HCT116 (cell line): ENCODE measurements around the gene DCAF15. TPM values are rescaled to one million over a fixed set of nuclear protein-coding genes. Genes with fewer than 3 reads are reported as not detected.

ENCODE experiments used
- ATAC-seq: fragments of 200-7000 bp; cut with Tn5 transposase; 2 replicates; pipeline ENCODE4 v1.9.1; 2020; ENCODE audit warnings: mild to moderate bottlenecking, moderate library complexity
- BruUV-seq: library from RNA; stranded (reverse); fragments of 400-500 nt; replicated peaks from 2 replicates; lab custom pipeline; 2021; lab: Mats Ljungman, UMichigan
- CTCF ChIA-PET: fragments of 300-600 bp; sonication (Branson Sonifier 250); formaldehyde crosslinking; loops from one replicate; lab custom pipeline; 2021; ENCODE audit warnings: antibody characterized with exemption; lab: Charles Lee
- POLR2A ChIA-PET: fragments of 300-600, 350-600 bp; sonication (Branson Sonifier 250); formaldehyde crosslinking; loops from one replicate; lab custom pipeline; 2021; ENCODE audit warnings: antibody characterized with exemption; lab: Charles Lee
- RAD21 ChIA-PET, 2 experiments: fragments of 300-600 bp; sonication (Branson Sonifier 250); formaldehyde crosslinking; loops; one replicate each; lab custom pipeline; 2023; ENCODE audit warnings: low total read pairs in 2 of 2; ENCODE audit not compliant: uncharacterized antibody in 2 of 2, unreplicated experiment in 2 of 2, low non-redundant PET in 1 of 2; lab: Charles Lee
- DNase-seq: peaks from one replicate; pipeline ENCODE4 v3.0.0-alpha.2; 2010; ENCODE audit warnings: low read depth, low spot score
- H2AFZ ChIP-seq: fragments of 200-600 bp; shearing (Covaris generic), sonication (generic); 2 replicates; pipeline ENCODE4 v1.6.1; 2017; ENCODE audit warnings: low read depth, mixed run types, mixed read lengths, antibody characterized with exemption, low read length; ENCODE audit not compliant: poor library complexity, severe bottlenecking
- H3K27ac ChIP-seq: 2 replicates; pipeline ENCODE4 v1.5.1; 2012; ENCODE audit warnings: low read depth, low read length
- H3K27me3 ChIP-seq: fragments of 200-600 bp; sonication (generic); 2 replicates; pipeline ENCODE4 v1.6.1; 2016; ENCODE audit warnings: mixed run types, low read length, mixed read lengths; ENCODE audit not compliant: insufficient read depth
- H3K36me3 ChIP-seq, 2 experiments: fragments of 200-500 bp in 1 of 2; fragments of 200-600 bp in 1 of 2; sonication (Bioruptor generic) in 1 of 2; sonication (generic) in 1 of 2; 2 replicates each; pipeline versions ENCODE4 v1.5.1 to v1.6.1; 2014 to 2016; ENCODE audit warnings: low read length in 2 of 2, inconsistent platforms in 1 of 2, mixed read lengths in 1 of 2, mixed run types in 1 of 2; ENCODE audit not compliant: insufficient read depth in 2 of 2, control insufficient read depth in 1 of 2
- H3K4me1 ChIP-seq, 2 experiments: fragments of 200-600 bp in 1 of 2; sonication (generic) in 1 of 2; 2 replicates each; pipeline versions ENCODE4 v1.5.1 to v1.6.1; 2012 to 2017; ENCODE audit warnings: low read length in 2 of 2, inconsistent platforms in 1 of 2, mild to moderate bottlenecking in 1 of 2, mixed read lengths in 1 of 2, mixed run types in 1 of 2, moderate library complexity in 1 of 2; ENCODE audit not compliant: insufficient read depth in 2 of 2, control insufficient read depth in 1 of 2
- H3K4me2 ChIP-seq: fragments of 200-600 bp; sonication (generic); 2 replicates; pipeline ENCODE4 v1.6.1; 2017; ENCODE audit warnings: mixed run types, low read length, mixed read lengths
- H3K4me3 ChIP-seq, 2 experiments: fragments of 200-600 bp in 1 of 2; sonication (generic) in 1 of 2; replicated peaks in 1 of 2; 2 replicates each; pipeline ENCODE4 v1.5.1; 2011 to 2016; ENCODE audit warnings: low read length in 2 of 2, control low read depth in 1 of 2, low read depth in 1 of 2, mild to moderate bottlenecking in 1 of 2, mixed read lengths in 1 of 2, mixed run types in 1 of 2
- H3K79me2 ChIP-seq: fragments of 200-600 bp; sonication (generic); 2 replicates; pipeline ENCODE4 v1.6.1; 2017; ENCODE audit warnings: mild to moderate bottlenecking, mixed run types, low read length, moderate library complexity, mixed read lengths; ENCODE audit not compliant: insufficient read depth
- H3K9ac ChIP-seq: fragments of 200-600 bp; sonication (generic); 2 replicates; pipeline ENCODE4 v1.6.1; 2016; ENCODE audit warnings: low read length, mixed read lengths
- H3K9me2 ChIP-seq: fragments of 200-600 bp; sonication (generic), shearing (Covaris generic); 2 replicates; pipeline ENCODE4 v1.6.1; 2017; ENCODE audit warnings: mixed run types, mild to moderate bottlenecking, moderate library complexity; ENCODE audit not compliant: insufficient read depth
- H3K9me3 ChIP-seq, 2 experiments: fragments of 200-500 bp in 1 of 2; fragments of 200-600 bp in 1 of 2; sonication (Bioruptor generic) in 1 of 2; sonication (generic) in 1 of 2; 2 replicates each; pipeline ENCODE4 v1.6.1; 2014 to 2017; ENCODE audit warnings: low read length in 2 of 2, mixed read lengths in 2 of 2, inconsistent platforms in 1 of 2, low read depth in 1 of 2, mild to moderate bottlenecking in 1 of 2, mixed run types in 1 of 2, moderate library complexity in 1 of 2; ENCODE audit not compliant: control insufficient read depth in 1 of 2, insufficient read depth in 1 of 2
- H4K20me1 ChIP-seq: fragments of 200-600 bp; sonication (generic), shearing (Covaris generic); 2 replicates; pipeline ENCODE4 v1.6.1; 2017; ENCODE audit warnings: mixed run types, mild to moderate bottlenecking, moderate library complexity; ENCODE audit not compliant: insufficient read depth
- ATF3 ChIP-seq: IDR thresholded peaks from 2 replicates; pipeline ENCODE4 v1.6.1; 2012
- CBX3 ChIP-seq: IDR thresholded peaks from 2 replicates; pipeline ENCODE4 v1.6.1; 2012; ENCODE audit warnings: low read depth
- CEBPB ChIP-seq: IDR thresholded peaks from 2 replicates; pipeline ENCODE4 v1.6.1; 2012; ENCODE audit warnings: low read depth
- EGR1 ChIP-seq: IDR thresholded peaks from 2 replicates; pipeline ENCODE4 v1.6.1; 2012; ENCODE audit warnings: low read depth
- ELF1 ChIP-seq: IDR thresholded peaks from 2 replicates; pipeline ENCODE4 v1.6.1; 2012; ENCODE audit warnings: low read depth, borderline replicate concordance
- EZH2 ChIP-seq: fragments of 200-600 bp; sonication (generic); IDR thresholded peaks from 2 replicates; pipeline ENCODE4 v1.6.1; 2017; ENCODE audit warnings: antibody characterized with exemption, mixed run types
- EZH2phosphoT487 ChIP-seq: fragments of 200-600 bp; IDR thresholded peaks from 2 replicates; pipeline ENCODE4 v1.6.1; 2018; ENCODE audit warnings: antibody characterized with exemption, borderline replicate concordance
- FOSL1 ChIP-seq: IDR thresholded peaks from 2 replicates; pipeline ENCODE4 v1.6.1; 2012; ENCODE audit warnings: low read depth
- POLR2A ChIP-seq: IDR thresholded peaks from 2 replicates; pipeline ENCODE4 v1.7.0; 2011; ENCODE audit warnings: borderline replicate concordance; ENCODE audit not compliant: insufficient read depth, insufficient read length; ENCODE audit errors: extremely low read depth
- RAD21 ChIP-seq: IDR thresholded peaks from 2 replicates; pipeline ENCODE4 v1.6.1; 2012; ENCODE audit warnings: low read depth, mild to moderate bottlenecking
- SIN3A ChIP-seq: IDR thresholded peaks from 2 replicates; pipeline ENCODE4 v1.6.1; 2012; ENCODE audit warnings: low read depth
- SP1 ChIP-seq: IDR thresholded peaks from 2 replicates; pipeline ENCODE4 v1.6.1; 2012; ENCODE audit warnings: low read depth
- SRF ChIP-seq: IDR thresholded peaks from 2 replicates; pipeline ENCODE4 v1.6.1; 2012; ENCODE audit warnings: low read depth
- TCF7L2 ChIP-seq: IDR thresholded peaks from 2 replicates; pipeline ENCODE4 v1.7.0; 2011; ENCODE audit warnings: borderline replicate concordance, inconsistent platforms; ENCODE audit not compliant: insufficient read depth, insufficient read length; ENCODE audit errors: extremely low read depth
- YY1 ChIP-seq: IDR thresholded peaks from 2 replicates; pipeline ENCODE4 v1.6.1; 2011; ENCODE audit warnings: low read length, low read depth, moderate library complexity, mild to moderate bottlenecking; ENCODE audit not compliant: insufficient replicate concordance; ENCODE audit errors: extremely low read depth
- ZNF274 ChIP-seq: fragments of 200-500 bp; sonication (Bioruptor generic); IDR thresholded peaks from 2 replicates; pipeline ENCODE4 v1.6.1; 2014; ENCODE audit warnings: mild to moderate bottlenecking, low read depth, low read length, inconsistent platforms
- intact Hi-C: fragments of 100-400 bp; cut with micrococcal nuclease; formaldehyde crosslinking; loops from 2 replicates; pipeline ENCODE4 v1.10.0; 2022
- total RNA-seq: library from RNA; stranded (reverse); gene quantifications from one replicate; pipeline ENCODE4 v1.2.1, GENCODE V29; 2021; ENCODE audit not compliant: unreplicated experiment
- TF ChIP-seq, protein P1 (sequence below): IDR thresholded peaks from 2 replicates; pipeline ENCODE4 v1.6.1; 2011; ENCODE audit warnings: mild to moderate bottlenecking, low read length, moderate library complexity; ENCODE audit not compliant: insufficient replicate concordance; ENCODE audit errors: extremely low read depth
- TF ChIP-seq, protein P2 (sequence below): IDR thresholded peaks from 2 replicates; pipeline ENCODE4 v1.6.1; 2012; ENCODE audit warnings: low read depth
- TF ChIP-seq, protein P3 (sequence below): IDR thresholded peaks from 2 replicates; pipeline ENCODE4 v1.6.1; 2012

Gene DCAF15
- total RNA-seq, 1 experiment from 2014 or later = 46.2 TPM

DNA sequence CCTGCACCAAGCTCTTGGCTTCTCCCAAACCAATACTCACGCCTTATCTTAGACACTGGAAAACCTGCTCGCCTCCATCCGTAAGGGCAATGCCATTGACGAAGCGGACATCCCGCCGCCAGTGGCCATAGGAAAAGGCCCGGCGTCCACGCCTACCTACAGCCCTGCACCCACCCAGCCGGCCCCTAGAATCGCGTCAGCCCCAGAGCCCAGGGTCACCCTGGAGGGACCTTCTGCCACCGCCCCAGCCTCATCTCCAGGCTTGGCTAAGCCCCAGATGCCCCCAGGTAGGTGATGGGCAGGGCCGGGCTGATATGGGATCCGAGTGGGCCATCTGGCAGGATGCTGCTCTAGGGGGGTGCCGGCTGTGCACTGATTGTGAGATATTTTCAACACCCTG, 39.0 kb upstream of the DCAF15 start:
- RAD21 ChIA-PET = no interaction called here
- DNase-seq (no peak), ATAC-seq (no peak)
- intact Hi-C loops = no loop called here
- no peaks in the 10 kb centered on the region for H3K27me3 ChIP-seq
- no peak overlapping the region for H3K27ac ChIP-seq
- CTCF ChIA-PET = no interaction called here
- no peak overlapping the region for H2AFZ ChIP-seq
- no peaks in the 10 kb centered on the region for H3K79me2 ChIP-seq
- TF ChIP-seq ATF3 (no peak), EZH2 (no peak), POLR2A (no peak), SP1 (no peak), TCF7L2 (no peak), FOSL1 (no peak), EGR1 (no peak), RAD21 (no peak), SRF (no peak), ZNF274 (no peak), ELF1 (no peak), YY1 (no peak), SIN3A (no peak), EZH2phosphoT487 (no peak), CEBPB (no peak), CBX3 (no peak)
- TF ChIP-seq, protein P1, sequence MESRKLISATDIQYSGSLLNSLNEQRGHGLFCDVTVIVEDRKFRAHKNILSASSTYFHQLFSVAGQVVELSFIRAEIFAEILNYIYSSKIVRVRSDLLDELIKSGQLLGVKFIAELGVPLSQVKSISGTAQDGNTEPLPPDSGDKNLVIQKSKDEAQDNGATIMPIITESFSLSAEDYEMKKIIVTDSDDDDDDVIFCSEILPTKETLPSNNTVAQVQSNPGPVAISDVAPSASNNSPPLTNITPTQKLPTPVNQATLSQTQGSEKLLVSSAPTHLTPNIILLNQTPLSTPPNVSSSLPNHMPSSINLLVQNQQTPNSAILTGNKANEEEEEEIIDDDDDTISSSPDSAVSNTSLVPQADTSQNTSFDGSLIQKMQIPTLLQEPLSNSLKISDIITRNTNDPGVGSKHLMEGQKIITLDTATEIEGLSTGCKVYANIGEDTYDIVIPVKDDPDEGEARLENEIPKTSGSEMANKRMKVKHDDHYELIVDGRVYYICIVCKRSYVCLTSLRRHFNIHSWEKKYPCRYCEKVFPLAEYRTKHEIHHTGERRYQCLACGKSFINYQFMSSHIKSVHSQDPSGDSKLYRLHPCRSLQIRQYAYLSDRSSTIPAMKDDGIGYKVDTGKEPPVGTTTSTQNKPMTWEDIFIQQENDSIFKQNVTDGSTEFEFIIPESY = no peak
- TF ChIP-seq, protein P2, sequence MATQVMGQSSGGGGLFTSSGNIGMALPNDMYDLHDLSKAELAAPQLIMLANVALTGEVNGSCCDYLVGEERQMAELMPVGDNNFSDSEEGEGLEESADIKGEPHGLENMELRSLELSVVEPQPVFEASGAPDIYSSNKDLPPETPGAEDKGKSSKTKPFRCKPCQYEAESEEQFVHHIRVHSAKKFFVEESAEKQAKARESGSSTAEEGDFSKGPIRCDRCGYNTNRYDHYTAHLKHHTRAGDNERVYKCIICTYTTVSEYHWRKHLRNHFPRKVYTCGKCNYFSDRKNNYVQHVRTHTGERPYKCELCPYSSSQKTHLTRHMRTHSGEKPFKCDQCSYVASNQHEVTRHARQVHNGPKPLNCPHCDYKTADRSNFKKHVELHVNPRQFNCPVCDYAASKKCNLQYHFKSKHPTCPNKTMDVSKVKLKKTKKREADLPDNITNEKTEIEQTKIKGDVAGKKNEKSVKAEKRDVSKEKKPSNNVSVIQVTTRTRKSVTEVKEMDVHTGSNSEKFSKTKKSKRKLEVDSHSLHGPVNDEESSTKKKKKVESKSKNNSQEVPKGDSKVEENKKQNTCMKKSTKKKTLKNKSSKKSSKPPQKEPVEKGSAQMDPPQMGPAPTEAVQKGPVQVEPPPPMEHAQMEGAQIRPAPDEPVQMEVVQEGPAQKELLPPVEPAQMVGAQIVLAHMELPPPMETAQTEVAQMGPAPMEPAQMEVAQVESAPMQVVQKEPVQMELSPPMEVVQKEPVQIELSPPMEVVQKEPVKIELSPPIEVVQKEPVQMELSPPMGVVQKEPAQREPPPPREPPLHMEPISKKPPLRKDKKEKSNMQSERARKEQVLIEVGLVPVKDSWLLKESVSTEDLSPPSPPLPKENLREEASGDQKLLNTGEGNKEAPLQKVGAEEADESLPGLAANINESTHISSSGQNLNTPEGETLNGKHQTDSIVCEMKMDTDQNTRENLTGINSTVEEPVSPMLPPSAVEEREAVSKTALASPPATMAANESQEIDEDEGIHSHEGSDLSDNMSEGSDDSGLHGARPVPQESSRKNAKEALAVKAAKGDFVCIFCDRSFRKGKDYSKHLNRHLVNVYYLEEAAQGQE = no peak
- TF ChIP-seq, protein P3, sequence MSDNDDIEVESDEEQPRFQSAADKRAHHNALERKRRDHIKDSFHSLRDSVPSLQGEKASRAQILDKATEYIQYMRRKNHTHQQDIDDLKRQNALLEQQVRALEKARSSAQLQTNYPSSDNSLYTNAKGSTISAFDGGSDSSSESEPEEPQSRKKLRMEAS = no peak
- no peaks in the 10 kb centered on the region for H3K9me3 ChIP-seq
- no peaks in the 10 kb centered on the region for H4K20me1 ChIP-seq
- H3K9me2 ChIP-seq = no peaks in the 10 kb centered on the region
- no TSS peak for BruUV-seq
- no peak overlapping the region for H3K4me3 ChIP-seq
- H3K4me1 ChIP-seq = no peaks in the 10 kb centered on the region
- no peak overlapping the region for H3K4me2 ChIP-seq
- peaks cover 4 to 13% of the 10 kb centered on the region in 2 experiments; a peak in 3 of 4 replicates for H3K36me3 ChIP-seq
- POLR2A ChIA-PET = interaction anchor here (1.2 kb wide), 1 partner anchor 64 kb away, joined by 4 read pairs; no protein-coding TSS in a partner anchor
- no peak overlapping the region for H3K9ac ChIP-seq
